NB4 (cell line): ENCODE data around the gene OLIG2.

Experiments used
- DNase-seq: peaks from one replicate; pipeline ENCODE4 v3.0.0; 2010; ENCODE audit warnings: low read depth
- H3K4me3 ChIP-seq: one replicate; pipeline ENCODE4 v1.5.1; 2011; ENCODE audit warnings: mild to moderate bottlenecking, low read depth, low read length, moderate library complexity
- CTCF ChIP-seq: IDR thresholded peaks from one replicate; pipeline ENCODE4 v1.5.1; 2012; ENCODE audit warnings: low read depth, low read length
- MAX ChIP-seq: IDR thresholded peaks from 2 replicates; pipeline ENCODE4 v1.6.1; 2011; ENCODE audit warnings: low read depth, low read length
- MYC ChIP-seq: IDR thresholded peaks from 2 replicates; pipeline ENCODE4 v1.6.1; 2011; ENCODE audit warnings: low read depth, low read length
- POLR2A ChIP-seq: IDR thresholded peaks from 2 replicates; pipeline ENCODE4 v1.6.1; 2011; ENCODE audit warnings: mild to moderate bottlenecking; ENCODE audit not compliant: insufficient read length; ENCODE audit errors: extremely low read depth

Gene OLIG2

GRCh38 chr21:33021150-33021549 lies 4.6 kb upstream of the OLIG2 start:
- no peak for DNase-seq
- H3K4me3 ChIP-seq: no peak overlapping the region
- TF ChIP-seq CTCF: no peak
- TF ChIP-seq MAX: no peak
- TF ChIP-seq POLR2A: no peak
- TF ChIP-seq MYC: no peak

GRCh38 chr21:33021667-33022066 lies 4.1 kb upstream of the OLIG2 start:
- TF ChIP-seq MYC (no peak), POLR2A (no peak), CTCF (no peak), MAX (no peak)
- no peak overlapping the region for H3K4me3 ChIP-seq

GRCh38 chr21:33022489-33022827 lies 3.3 kb upstream of the OLIG2 start:
- no peak for DNase-seq
- TF ChIP-seq MYC: no peak
- TF ChIP-seq CTCF: no peak
- no peak for TF ChIP-seq POLR2A
- TF ChIP-seq MAX: no peak
- no peak overlapping the region for H3K4me3 ChIP-seq

More at GRCh38 chr21:33021667-33022066, 4.1 kb upstream of the OLIG2 start:
- DNase-seq: no peak

- no peak for DNase-seq
- TF ChIP-seq POLR2A: no peak
- TF ChIP-seq MYC: no peak
Observed at GRCh38 chr21:33022828-33023573, 2.7 kb upstream of the OLIG2 start.

GRCh38 chr21:33023574-33024200 lies 2.0 kb upstream of the OLIG2 start:
- DNase-seq: no peak
- TF ChIP-seq CTCF (no peak), MYC (no peak), POLR2A (no peak), MAX (no peak)
- no peak overlapping the region for H3K4me3 ChIP-seq

More at GRCh38 chr21:33022828-33023573, 2.7 kb upstream of the OLIG2 start:
- H3K4me3 ChIP-seq: no peak overlapping the region

- no peak for DNase-seq
Observed at GRCh38 chr21:33024201-33025103, 1.3 kb upstream of the OLIG2 start.

More at GRCh38 chr21:33024201-33025103, 1.3 kb upstream of the OLIG2 start:
- H3K4me3 ChIP-seq: no peak overlapping the region
- TF ChIP-seq MYC: no peak
- no peak for TF ChIP-seq POLR2A
- TF ChIP-seq MAX: no peak
